HCT116 (cell line): ENCODE results near the gene CCDC157. TPM values are rescaled to one million over a fixed set of nuclear protein-coding genes. Genes with fewer than 3 reads are reported as not detected.
A peak's percentile ranks its signal among the peaks of the same experiment; 100 is the strongest.

Experiments used
- ATAC-seq: fragments of 200-7000 bp; cut with Tn5 transposase; 2 replicates; pipeline ENCODE4 v1.9.1; 2020; ENCODE audit warnings: mild to moderate bottlenecking, moderate library complexity
- BruUV-seq: library from RNA; stranded (reverse); fragments of 400-500 nt; replicated peaks from 2 replicates; lab custom pipeline; 2021; lab: Mats Ljungman, UMichigan
- CTCF ChIA-PET: fragments of 300-600 bp; sonication (Branson Sonifier 250); formaldehyde crosslinking; loops from one replicate; lab custom pipeline; 2021; ENCODE audit warnings: antibody characterized with exemption; lab: Charles Lee
- POLR2A ChIA-PET: fragments of 300-600, 350-600 bp; sonication (Branson Sonifier 250); formaldehyde crosslinking; loops from one replicate; lab custom pipeline; 2021; ENCODE audit warnings: antibody characterized with exemption; lab: Charles Lee
- RAD21 ChIA-PET, 2 experiments: fragments of 300-600 bp; sonication (Branson Sonifier 250); formaldehyde crosslinking; loops; one replicate each; lab custom pipeline; 2023; ENCODE audit warnings: low total read pairs in 2 of 2; ENCODE audit not compliant: uncharacterized antibody in 2 of 2, unreplicated experiment in 2 of 2, low non-redundant PET in 1 of 2; lab: Charles Lee
- DNase-seq: peaks from one replicate; pipeline ENCODE4 v3.0.0-alpha.2; 2010; ENCODE audit warnings: low read depth, low spot score
- H2AFZ ChIP-seq: fragments of 200-600 bp; shearing (Covaris generic), sonication (generic); 2 replicates; pipeline ENCODE4 v1.6.1; 2017; ENCODE audit warnings: low read depth, mixed run types, mixed read lengths, antibody characterized with exemption, low read length; ENCODE audit not compliant: poor library complexity, severe bottlenecking
- H3K27ac ChIP-seq: 2 replicates; pipeline ENCODE4 v1.5.1; 2012; ENCODE audit warnings: low read depth, low read length
- H3K27me3 ChIP-seq: fragments of 200-600 bp; sonication (generic); 2 replicates; pipeline ENCODE4 v1.6.1; 2016; ENCODE audit warnings: mixed run types, low read length, mixed read lengths; ENCODE audit not compliant: insufficient read depth
- H3K36me3 ChIP-seq, 2 experiments: fragments of 200-500 bp in 1 of 2; fragments of 200-600 bp in 1 of 2; sonication (Bioruptor generic) in 1 of 2; sonication (generic) in 1 of 2; 2 replicates each; pipeline versions ENCODE4 v1.5.1 to v1.6.1; 2014 to 2016; ENCODE audit warnings: low read length in 2 of 2, inconsistent platforms in 1 of 2, mixed read lengths in 1 of 2, mixed run types in 1 of 2; ENCODE audit not compliant: insufficient read depth in 2 of 2, control insufficient read depth in 1 of 2
- H3K4me1 ChIP-seq, 2 experiments: fragments of 200-600 bp in 1 of 2; sonication (generic) in 1 of 2; 2 replicates each; pipeline versions ENCODE4 v1.5.1 to v1.6.1; 2012 to 2017; ENCODE audit warnings: low read length in 2 of 2, inconsistent platforms in 1 of 2, mild to moderate bottlenecking in 1 of 2, mixed read lengths in 1 of 2, mixed run types in 1 of 2, moderate library complexity in 1 of 2; ENCODE audit not compliant: insufficient read depth in 2 of 2, control insufficient read depth in 1 of 2
- H3K4me2 ChIP-seq: fragments of 200-600 bp; sonication (generic); 2 replicates; pipeline ENCODE4 v1.6.1; 2017; ENCODE audit warnings: mixed run types, low read length, mixed read lengths
- H3K4me3 ChIP-seq, 2 experiments: fragments of 200-600 bp in 1 of 2; sonication (generic) in 1 of 2; replicated peaks in 1 of 2; 2 replicates each; pipeline ENCODE4 v1.5.1; 2011 to 2016; ENCODE audit warnings: low read length in 2 of 2, control low read depth in 1 of 2, low read depth in 1 of 2, mild to moderate bottlenecking in 1 of 2, mixed read lengths in 1 of 2, mixed run types in 1 of 2
- H3K79me2 ChIP-seq: fragments of 200-600 bp; sonication (generic); 2 replicates; pipeline ENCODE4 v1.6.1; 2017; ENCODE audit warnings: mild to moderate bottlenecking, mixed run types, low read length, moderate library complexity, mixed read lengths; ENCODE audit not compliant: insufficient read depth
- H3K9ac ChIP-seq: fragments of 200-600 bp; sonication (generic); 2 replicates; pipeline ENCODE4 v1.6.1; 2016; ENCODE audit warnings: low read length, mixed read lengths
- H3K9me2 ChIP-seq: fragments of 200-600 bp; sonication (generic), shearing (Covaris generic); 2 replicates; pipeline ENCODE4 v1.6.1; 2017; ENCODE audit warnings: mixed run types, mild to moderate bottlenecking, moderate library complexity; ENCODE audit not compliant: insufficient read depth
- H3K9me3 ChIP-seq, 2 experiments: fragments of 200-500 bp in 1 of 2; fragments of 200-600 bp in 1 of 2; sonication (Bioruptor generic) in 1 of 2; sonication (generic) in 1 of 2; 2 replicates each; pipeline ENCODE4 v1.6.1; 2014 to 2017; ENCODE audit warnings: low read length in 2 of 2, mixed read lengths in 2 of 2, inconsistent platforms in 1 of 2, low read depth in 1 of 2, mild to moderate bottlenecking in 1 of 2, mixed run types in 1 of 2, moderate library complexity in 1 of 2; ENCODE audit not compliant: control insufficient read depth in 1 of 2, insufficient read depth in 1 of 2
- H4K20me1 ChIP-seq: fragments of 200-600 bp; sonication (generic), shearing (Covaris generic); 2 replicates; pipeline ENCODE4 v1.6.1; 2017; ENCODE audit warnings: mixed run types, mild to moderate bottlenecking, moderate library complexity; ENCODE audit not compliant: insufficient read depth
- CBX3 ChIP-seq: IDR thresholded peaks from 2 replicates; pipeline ENCODE4 v1.6.1; 2012; ENCODE audit warnings: low read depth
- CEBPB ChIP-seq: IDR thresholded peaks from 2 replicates; pipeline ENCODE4 v1.6.1; 2012; ENCODE audit warnings: low read depth
- EZH2 ChIP-seq: fragments of 200-600 bp; sonication (generic); IDR thresholded peaks from 2 replicates; pipeline ENCODE4 v1.6.1; 2017; ENCODE audit warnings: antibody characterized with exemption, mixed run types
- EZH2phosphoT487 ChIP-seq: fragments of 200-600 bp; IDR thresholded peaks from 2 replicates; pipeline ENCODE4 v1.6.1; 2018; ENCODE audit warnings: antibody characterized with exemption, borderline replicate concordance
- FOSL1 ChIP-seq: IDR thresholded peaks from 2 replicates; pipeline ENCODE4 v1.6.1; 2012; ENCODE audit warnings: low read depth
- JUND ChIP-seq: IDR thresholded peaks from 2 replicates; pipeline ENCODE4 v1.6.1; 2012
- POLR2A ChIP-seq: IDR thresholded peaks from 2 replicates; pipeline ENCODE4 v1.7.0; 2011; ENCODE audit warnings: borderline replicate concordance; ENCODE audit not compliant: insufficient read depth, insufficient read length; ENCODE audit errors: extremely low read depth
- RAD21 ChIP-seq: IDR thresholded peaks from 2 replicates; pipeline ENCODE4 v1.6.1; 2012; ENCODE audit warnings: low read depth, mild to moderate bottlenecking
- SIN3A ChIP-seq: IDR thresholded peaks from 2 replicates; pipeline ENCODE4 v1.6.1; 2012; ENCODE audit warnings: low read depth
- SP1 ChIP-seq: IDR thresholded peaks from 2 replicates; pipeline ENCODE4 v1.6.1; 2012; ENCODE audit warnings: low read depth
- SRF ChIP-seq: IDR thresholded peaks from 2 replicates; pipeline ENCODE4 v1.6.1; 2012; ENCODE audit warnings: low read depth
- TCF7L2 ChIP-seq: IDR thresholded peaks from 2 replicates; pipeline ENCODE4 v1.7.0; 2011; ENCODE audit warnings: borderline replicate concordance, inconsistent platforms; ENCODE audit not compliant: insufficient read depth, insufficient read length; ENCODE audit errors: extremely low read depth
- intact Hi-C: fragments of 100-400 bp; cut with micrococcal nuclease; formaldehyde crosslinking; loops from 2 replicates; pipeline ENCODE4 v1.10.0; 2022
- total RNA-seq: library from RNA; stranded (reverse); gene quantifications from one replicate; pipeline ENCODE4 v1.2.1, GENCODE V29; 2021; ENCODE audit not compliant: unreplicated experiment
- TF ChIP-seq, protein P1 (sequence below): IDR thresholded peaks from 2 replicates; pipeline ENCODE4 v1.6.1; 2012; ENCODE audit warnings: low read depth
- TF ChIP-seq, protein P2 (sequence below): IDR thresholded peaks from 2 replicates; pipeline ENCODE4 v1.6.1; 2012
- TF ChIP-seq, protein P3 (sequence below): IDR thresholded peaks from 2 replicates; pipeline ENCODE4 v1.6.1; 2012
- TF ChIP-seq, protein P4 (sequence below): IDR thresholded peaks from 2 replicates; pipeline ENCODE4 v1.6.1; 2011; ENCODE audit warnings: mild to moderate bottlenecking, low read length, moderate library complexity; ENCODE audit not compliant: insufficient replicate concordance; ENCODE audit errors: extremely low read depth

The CCDC157 gene
- total RNA-seq, 1 experiment from 2014 or later: 2.1 TPM

DNA sequence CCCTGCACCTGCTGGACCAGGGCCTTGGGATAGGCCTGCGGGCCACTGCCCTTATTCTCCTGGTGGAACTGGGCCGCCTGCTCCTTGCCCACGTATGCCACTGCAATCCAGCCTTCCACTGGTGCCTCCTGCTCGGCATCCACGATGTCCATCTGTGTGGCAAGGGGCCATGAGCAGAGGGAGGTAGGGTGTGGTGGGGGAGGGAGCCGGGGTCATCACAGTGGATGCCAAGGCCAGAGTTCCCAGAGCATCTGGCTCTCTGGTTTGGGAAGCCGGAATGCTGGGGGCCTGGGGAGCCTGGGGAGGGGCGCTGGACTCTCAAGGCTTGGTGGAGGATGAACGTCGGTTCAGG, 29.8 kb downstream of the CCDC157 start:
- Histone ChIP-seq H3K79me2 (no peaks in the 10 kb centered on the region), H3K9me2 (no peaks in the 10 kb centered on the region), H3K9ac (peak overlapping the region; percentile 65), H3K4me2 (peak overlapping the region; percentile 84), H3K27me3 (no peaks in the 10 kb centered on the region), H3K27ac (peak overlapping the region; percentile 69), H3K4me3 (peak overlapping the region; percentile 60 to 68), H2AFZ (no peak overlapping the region), H4K20me1 (no peaks in the 10 kb centered on the region), H3K36me3 (0 out of 4 replicates have a peak, but pooled peaks cover 0 to 4% of the 10 kb centered on the region in 2 experiments), H3K9me3 (peaks cover 0 to 7% of the 10 kb centered on the region in 2 experiments; a peak in 2 of 4 replicates), H3K4me1 (peaks cover 3 to 25% of the 10 kb centered on the region in 2 experiments; a peak in 3 of 4 replicates)
- DNase-seq (no peak), ATAC-seq (peak; percentile 3)
- TF ChIP-seq JUND (no peak), EZH2 (no peak), CEBPB (no peak), SIN3A (no peak), FOSL1 (no peak), SRF (no peak), EZH2phosphoT487 (no peak), SP1 (no peak), POLR2A (no peak), CBX3 (no peak), RAD21 (no peak), TCF7L2 (no peak)
- TF ChIP-seq, protein P1, sequence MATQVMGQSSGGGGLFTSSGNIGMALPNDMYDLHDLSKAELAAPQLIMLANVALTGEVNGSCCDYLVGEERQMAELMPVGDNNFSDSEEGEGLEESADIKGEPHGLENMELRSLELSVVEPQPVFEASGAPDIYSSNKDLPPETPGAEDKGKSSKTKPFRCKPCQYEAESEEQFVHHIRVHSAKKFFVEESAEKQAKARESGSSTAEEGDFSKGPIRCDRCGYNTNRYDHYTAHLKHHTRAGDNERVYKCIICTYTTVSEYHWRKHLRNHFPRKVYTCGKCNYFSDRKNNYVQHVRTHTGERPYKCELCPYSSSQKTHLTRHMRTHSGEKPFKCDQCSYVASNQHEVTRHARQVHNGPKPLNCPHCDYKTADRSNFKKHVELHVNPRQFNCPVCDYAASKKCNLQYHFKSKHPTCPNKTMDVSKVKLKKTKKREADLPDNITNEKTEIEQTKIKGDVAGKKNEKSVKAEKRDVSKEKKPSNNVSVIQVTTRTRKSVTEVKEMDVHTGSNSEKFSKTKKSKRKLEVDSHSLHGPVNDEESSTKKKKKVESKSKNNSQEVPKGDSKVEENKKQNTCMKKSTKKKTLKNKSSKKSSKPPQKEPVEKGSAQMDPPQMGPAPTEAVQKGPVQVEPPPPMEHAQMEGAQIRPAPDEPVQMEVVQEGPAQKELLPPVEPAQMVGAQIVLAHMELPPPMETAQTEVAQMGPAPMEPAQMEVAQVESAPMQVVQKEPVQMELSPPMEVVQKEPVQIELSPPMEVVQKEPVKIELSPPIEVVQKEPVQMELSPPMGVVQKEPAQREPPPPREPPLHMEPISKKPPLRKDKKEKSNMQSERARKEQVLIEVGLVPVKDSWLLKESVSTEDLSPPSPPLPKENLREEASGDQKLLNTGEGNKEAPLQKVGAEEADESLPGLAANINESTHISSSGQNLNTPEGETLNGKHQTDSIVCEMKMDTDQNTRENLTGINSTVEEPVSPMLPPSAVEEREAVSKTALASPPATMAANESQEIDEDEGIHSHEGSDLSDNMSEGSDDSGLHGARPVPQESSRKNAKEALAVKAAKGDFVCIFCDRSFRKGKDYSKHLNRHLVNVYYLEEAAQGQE: no peak
- TF ChIP-seq, protein P2, sequence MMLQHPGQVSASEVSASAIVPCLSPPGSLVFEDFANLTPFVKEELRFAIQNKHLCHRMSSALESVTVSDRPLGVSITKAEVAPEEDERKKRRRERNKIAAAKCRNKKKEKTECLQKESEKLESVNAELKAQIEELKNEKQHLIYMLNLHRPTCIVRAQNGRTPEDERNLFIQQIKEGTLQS: no peak
- TF ChIP-seq, protein P3, sequence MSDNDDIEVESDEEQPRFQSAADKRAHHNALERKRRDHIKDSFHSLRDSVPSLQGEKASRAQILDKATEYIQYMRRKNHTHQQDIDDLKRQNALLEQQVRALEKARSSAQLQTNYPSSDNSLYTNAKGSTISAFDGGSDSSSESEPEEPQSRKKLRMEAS: no peak
- TF ChIP-seq, protein P4, sequence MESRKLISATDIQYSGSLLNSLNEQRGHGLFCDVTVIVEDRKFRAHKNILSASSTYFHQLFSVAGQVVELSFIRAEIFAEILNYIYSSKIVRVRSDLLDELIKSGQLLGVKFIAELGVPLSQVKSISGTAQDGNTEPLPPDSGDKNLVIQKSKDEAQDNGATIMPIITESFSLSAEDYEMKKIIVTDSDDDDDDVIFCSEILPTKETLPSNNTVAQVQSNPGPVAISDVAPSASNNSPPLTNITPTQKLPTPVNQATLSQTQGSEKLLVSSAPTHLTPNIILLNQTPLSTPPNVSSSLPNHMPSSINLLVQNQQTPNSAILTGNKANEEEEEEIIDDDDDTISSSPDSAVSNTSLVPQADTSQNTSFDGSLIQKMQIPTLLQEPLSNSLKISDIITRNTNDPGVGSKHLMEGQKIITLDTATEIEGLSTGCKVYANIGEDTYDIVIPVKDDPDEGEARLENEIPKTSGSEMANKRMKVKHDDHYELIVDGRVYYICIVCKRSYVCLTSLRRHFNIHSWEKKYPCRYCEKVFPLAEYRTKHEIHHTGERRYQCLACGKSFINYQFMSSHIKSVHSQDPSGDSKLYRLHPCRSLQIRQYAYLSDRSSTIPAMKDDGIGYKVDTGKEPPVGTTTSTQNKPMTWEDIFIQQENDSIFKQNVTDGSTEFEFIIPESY: no peak
- POLR2A ChIA-PET: interaction anchor here (1.2 kb wide), 2 partner anchors 37 to 98 kb away, joined by 6 to 10 read pairs; no protein-coding TSS in a partner anchor
- CTCF ChIA-PET: interaction anchor here (2.0 to 3.1 kb wide), 2 partner anchors 97 to 99 kb away, joined by 10 to 57 read pairs; partner anchors contain the start of gene CASTOR1
- intact Hi-C loops: loop anchor here (2.0 kb wide), 1 partner anchor 278 kb away; no protein-coding TSS in a partner anchor
- RAD21 ChIA-PET: interaction anchor here (1.0 to 1.2 kb wide), 4 partner anchors 30 to 99 kb away, joined by 3 to 12 read pairs (median 4); partner anchors contain the start of genes CCDC157 (in 1 of the 2) and SF3A1 (in 1 of the 2)
- BruUV-seq: no TSS peak
